LoVo (cell line): ENCODE measurements around the gene RHPN2.

Experiments
- DNase-seq: peaks from one replicate; pipeline ENCODE4 v3.0.0-alpha.2; 2016; ENCODE audit warnings: low spot score

RHPN2 gene

GRCh38 chr19:33064792-33065550 is at the start of gene RHPN2:
RHPN2 (minus strand) TSS chr19:33064888; CDS start chr19:33064852, 36 bp downstream.
- DNase-seq, result peak; percentile 91

GRCh38 chr19:33114312-33114711 is 49.6 kb upstream of the RHPN2 start:
- no peak for DNase-seq

DNA sequence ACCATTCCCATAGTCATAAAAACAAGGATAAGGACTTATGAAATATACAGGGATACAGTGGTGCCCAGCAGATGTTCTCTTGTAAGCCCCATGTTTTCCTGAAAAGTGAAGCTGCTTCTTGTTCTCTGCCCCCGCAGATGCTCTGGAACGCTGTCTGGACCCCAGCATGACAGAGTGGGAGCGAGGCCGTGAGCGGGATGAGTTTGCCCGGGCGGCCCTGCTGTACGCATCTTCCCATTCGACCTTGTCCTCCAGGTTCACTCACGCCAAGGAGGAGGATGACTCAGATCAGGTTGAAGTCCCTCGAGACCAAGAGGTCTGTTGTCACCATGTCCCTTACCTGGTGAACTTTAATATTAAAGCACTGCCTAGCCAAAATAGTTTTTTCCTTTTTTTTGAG is 46.9 kb upstream of the RHPN2 start:
- DNase-seq, result no peak

GRCh38 chr19:33110137-33110910 is 45.6 kb upstream of the RHPN2 start:
- DNase-seq, result no peak

DNA sequence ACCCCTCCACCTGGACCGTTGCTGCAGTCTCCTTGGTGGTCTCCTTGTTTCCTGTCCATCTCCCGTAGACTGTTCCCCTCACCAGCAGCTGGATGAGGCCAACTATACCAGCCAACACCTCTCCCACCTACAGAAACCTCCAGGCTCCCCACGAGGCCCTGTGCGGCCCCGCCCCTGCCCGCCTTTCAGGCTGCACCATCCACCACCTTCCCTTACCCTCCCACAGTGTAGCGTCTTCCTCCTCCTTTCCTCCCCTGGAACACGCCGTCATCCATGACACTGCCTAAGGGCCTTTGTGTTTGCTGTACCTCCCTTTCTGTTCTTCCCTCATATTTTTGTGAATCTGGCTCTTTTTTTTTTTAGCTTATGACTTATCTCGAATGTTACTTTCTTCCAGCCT is 43.5 kb upstream of the RHPN2 start:
- no peak for DNase-seq

- DNase-seq, result no peak
Measured at GRCh38 chr19:33102893-33103292, 38.2 kb upstream of the RHPN2 start.

GRCh38 chr19:33100894-33101644 is 36.4 kb upstream of the RHPN2 start:
- peak; percentile 82 for DNase-seq

GRCh38 chr19:33098055-33098534 is 33.4 kb upstream of the RHPN2 start:
- peak; percentile 43 for DNase-seq

GRCh38 chr19:33096005-33096404 is 31.3 kb upstream of the RHPN2 start:
- DNase-seq, result peak; percentile 68

- DNase-seq, result no peak
Measured at GRCh38 chr19:33094436-33095067, 29.9 kb upstream of the RHPN2 start.

- DNase-seq, result no peak
Measured at GRCh38 chr19:33093420-33094210, 28.9 kb upstream of the RHPN2 start.

- no peak for DNase-seq
Measured at GRCh38 chr19:33090179-33090578, 25.5 kb upstream of the RHPN2 start.

- no peak for DNase-seq
Measured at GRCh38 chr19:33089010-33089409, 24.3 kb upstream of the RHPN2 start.

GRCh38 chr19:33086955-33087354 is 22.3 kb upstream of the RHPN2 start:
- no peak for DNase-seq

DNA sequence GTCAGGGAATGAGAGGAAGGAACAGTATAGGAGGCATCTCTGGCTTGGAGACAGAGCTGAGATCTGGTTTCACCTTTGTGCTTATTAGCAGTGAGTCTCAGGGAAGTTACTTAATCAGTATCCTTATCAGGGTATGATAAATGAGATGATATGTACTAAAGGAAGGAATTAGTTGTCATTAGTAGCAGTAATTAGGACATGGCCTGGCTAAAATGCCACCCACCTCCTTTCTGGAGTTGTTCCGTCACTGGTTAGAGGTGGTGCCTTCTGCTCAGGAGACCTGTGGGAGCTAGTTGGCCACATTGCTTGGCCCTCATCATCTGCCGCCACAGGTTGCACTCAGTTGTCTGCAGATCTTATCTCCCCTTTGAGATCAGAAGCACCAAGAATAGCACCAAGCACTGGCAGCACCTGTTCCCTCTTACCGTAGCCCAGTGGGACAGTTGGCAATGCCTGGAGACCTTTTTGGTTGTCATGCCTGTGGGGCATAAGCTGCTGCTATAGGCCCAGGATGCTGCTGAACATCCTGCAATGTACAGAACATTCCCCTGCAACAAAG is 21.0 kb upstream of the RHPN2 start:
- no peak for DNase-seq

DNA sequence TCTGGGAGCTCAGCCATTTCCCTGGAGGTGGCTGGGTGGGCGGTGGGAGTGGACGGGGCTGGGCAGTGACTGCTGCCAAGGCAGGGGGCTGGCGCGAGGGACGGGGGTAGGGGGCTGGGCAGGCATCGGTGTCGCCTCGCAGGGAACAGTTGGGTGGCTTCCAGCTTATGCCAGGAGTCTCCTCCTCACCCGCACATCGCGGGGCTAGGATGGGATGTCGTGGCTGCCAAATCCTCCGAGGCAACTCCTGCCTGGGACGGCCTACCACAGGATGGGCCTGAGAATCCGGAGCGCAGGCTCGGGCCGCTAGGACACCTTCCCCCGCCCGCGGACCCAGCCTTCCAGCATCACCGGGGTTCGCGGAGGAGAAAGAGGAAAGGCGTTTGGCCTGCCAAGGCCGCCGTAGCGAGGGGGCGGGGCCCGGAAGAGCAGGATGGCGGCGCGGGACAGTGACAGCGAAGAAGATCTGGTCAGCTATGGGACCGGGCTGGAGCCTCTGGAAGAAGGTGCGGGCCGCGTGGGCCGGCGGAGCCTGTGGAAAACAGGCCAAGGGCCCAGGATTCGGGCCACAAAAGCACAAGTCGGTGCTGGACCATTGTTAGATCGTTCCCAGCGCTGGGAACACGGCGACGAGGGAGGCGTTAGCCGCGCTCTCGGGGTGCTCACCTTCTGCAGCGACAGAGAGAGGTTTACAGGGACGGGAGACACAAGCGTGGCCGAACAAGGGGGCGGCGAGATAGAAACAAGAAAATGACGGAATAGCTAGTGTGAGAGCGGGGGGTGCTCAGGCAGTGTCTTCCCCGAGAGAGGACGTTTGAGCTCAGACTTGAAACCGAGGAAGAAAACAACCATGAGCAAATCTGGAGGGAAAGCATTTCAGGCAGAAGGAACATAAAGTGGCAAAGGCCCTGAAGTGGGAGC is 16.3 kb upstream of the RHPN2 start, which contains the start of gene GPATCH1:
TSS of gene GPATCH1 (plus strand) at position 421 of the 921 bp plus-strand sequence. CDS start at position 434, 13 bp downstream.
- DNase-seq, result peak; percentile 86

DNA sequence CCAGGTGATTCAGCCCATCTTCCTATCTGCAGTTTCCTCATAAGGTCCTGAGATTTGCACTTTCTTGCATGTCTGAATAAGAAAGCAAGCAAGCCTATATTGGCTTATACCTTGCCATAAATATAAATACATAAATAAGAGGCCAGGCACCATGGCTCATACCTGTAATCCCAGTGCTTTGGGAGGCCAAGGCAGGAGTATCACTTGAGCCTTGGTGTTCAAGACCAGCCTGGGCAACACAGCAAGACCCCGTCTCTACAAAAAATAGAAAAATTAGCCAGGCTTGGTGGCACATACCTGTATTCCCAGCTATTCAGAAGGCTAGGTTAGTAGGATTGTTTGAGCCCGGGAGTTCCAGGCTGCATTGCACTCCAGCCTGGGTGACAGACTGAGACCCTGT is 10.8 kb upstream of the RHPN2 start:
- DNase-seq, result no peak

DNA sequence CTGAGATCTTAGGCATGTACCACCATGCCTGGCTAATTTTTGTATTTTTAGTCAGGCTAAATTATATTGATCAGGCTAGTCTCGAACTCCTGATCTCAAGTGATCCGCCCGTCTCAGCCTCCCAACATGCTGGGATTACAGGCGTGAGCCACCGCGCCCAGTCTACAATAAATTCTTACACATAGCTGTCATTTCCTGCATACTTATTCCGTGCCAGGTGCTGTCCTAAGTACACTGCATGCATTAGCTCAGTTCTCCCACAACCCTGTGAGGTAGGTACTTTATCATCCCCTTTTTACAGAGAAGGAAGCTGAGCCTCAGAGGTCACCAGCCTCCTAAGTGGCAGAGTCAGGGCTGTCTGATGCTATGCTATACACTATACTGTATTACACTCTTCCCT is 7.2 kb upstream of the RHPN2 start:
- DNase-seq, result peak; percentile 72

- DNase-seq, result no peak
Measured at GRCh38 chr19:33067121-33067520, 2.4 kb upstream of the RHPN2 start.

DNA sequence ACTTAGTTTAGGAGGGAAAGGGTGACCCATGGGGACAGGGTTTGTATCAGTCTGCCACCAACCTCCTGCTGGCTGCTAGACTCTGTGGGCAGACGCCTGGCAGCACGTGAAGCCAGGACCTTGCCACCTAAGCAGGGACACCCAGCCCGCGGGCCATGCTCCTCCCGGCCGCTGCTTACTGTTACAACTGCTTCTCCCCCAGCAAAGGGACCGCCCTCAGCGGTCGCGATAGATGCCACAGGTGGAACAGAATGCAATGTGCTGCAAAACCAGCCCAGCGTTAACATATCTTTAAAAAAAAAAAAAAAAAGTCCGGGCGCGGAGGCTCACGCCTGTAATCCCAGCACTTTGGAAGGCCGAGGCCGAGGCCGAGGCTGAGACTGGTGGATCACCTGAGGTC is 1.9 kb upstream of the RHPN2 start:
- no peak for DNase-seq
